Astrocyte (in vitro differentiated cells and primary cell): ENCODE data around the gene RAD54L. TPM values are rescaled to one million over a fixed set of nuclear protein-coding genes. Genes with fewer than 3 reads are reported as not detected.

Experiments
- DNase-seq: peaks from one replicate; pipeline ENCODE4 v3.0.0-alpha.2; 2010; ENCODE audit warnings: low read depth
- FAIRE-seq: peaks from 2 replicates; lab custom pipeline; 2011; peaks lifted over from hg19 to GRCh38; lab: Jason Lieb, UNC
- H2AFZ ChIP-seq: 2 replicates; pipeline ENCODE4 v1.6.0; 2012; ENCODE audit warnings: low read depth, low read length, inconsistent platforms
- H3K27ac ChIP-seq: 2 replicates; pipeline ENCODE4 v1.5.1; 2011; ENCODE audit warnings: low read depth, low read length, inconsistent platforms
- H3K27me3 ChIP-seq: 2 replicates; pipeline ENCODE4 v1.6.0; 2011; ENCODE audit warnings: low read length, inconsistent platforms; ENCODE audit not compliant: insufficient read depth
- H3K36me3 ChIP-seq: 2 replicates; pipeline ENCODE4 v1.5.1; 2011; ENCODE audit warnings: low read length, inconsistent platforms; ENCODE audit not compliant: insufficient read depth
- H3K4me1 ChIP-seq: 2 replicates; pipeline ENCODE4 v1.5.1; 2011; ENCODE audit warnings: low read length, inconsistent platforms; ENCODE audit not compliant: insufficient read depth
- H3K4me2 ChIP-seq: 2 replicates; pipeline ENCODE4 v1.6.0; 2012; ENCODE audit warnings: low read length, inconsistent platforms
- H3K4me3 ChIP-seq: 2 replicates; pipeline ENCODE4 v1.5.1; 2011; ENCODE audit warnings: low read depth, mild to moderate bottlenecking, low read length, inconsistent platforms; ENCODE audit not compliant: insufficient read depth
- H3K79me2 ChIP-seq: 2 replicates; pipeline ENCODE4 v1.6.0; 2012; ENCODE audit warnings: mild to moderate bottlenecking, low read length, inconsistent platforms; ENCODE audit not compliant: insufficient read depth
- H3K9ac ChIP-seq: 2 replicates; pipeline ENCODE4 v1.6.0; 2012; ENCODE audit warnings: mild to moderate bottlenecking, low read length, inconsistent platforms
- H3K9me3 ChIP-seq: 2 replicates; pipeline ENCODE4 v1.5.1; 2012; ENCODE audit warnings: low read depth, mild to moderate bottlenecking, low read length, inconsistent platforms; ENCODE audit not compliant: insufficient read depth
- H4K20me1 ChIP-seq: 2 replicates; pipeline ENCODE4 v1.6.0; 2012; ENCODE audit warnings: low read length, inconsistent platforms; ENCODE audit not compliant: insufficient read depth
- H3K27ac Mint-ChIP-seq: one replicate; pipeline ENCODE4 v1.8.0; 2021; ENCODE audit warnings: mild to moderate bottlenecking, mixed read lengths; ENCODE audit not compliant: unreplicated experiment
- H3K27me3 Mint-ChIP-seq: one replicate; pipeline ENCODE4 v1.8.0; 2021; ENCODE audit warnings: low read depth, mixed read lengths; ENCODE audit not compliant: unreplicated experiment
- H3K36me3 Mint-ChIP-seq: one replicate; pipeline ENCODE4 v1.8.0; 2021; ENCODE audit warnings: low read depth, mixed read lengths; ENCODE audit not compliant: unreplicated experiment
- H3K4me1 Mint-ChIP-seq: one replicate; pipeline ENCODE4 v1.8.0; 2021; ENCODE audit warnings: low read depth, mixed read lengths; ENCODE audit not compliant: unreplicated experiment
- H3K4me3 Mint-ChIP-seq: one replicate; pipeline ENCODE4 v1.8.0; 2021; ENCODE audit warnings: mild to moderate bottlenecking, moderate library complexity, mixed read lengths; ENCODE audit not compliant: unreplicated experiment
- H3K9me3 Mint-ChIP-seq: one replicate; pipeline ENCODE4 v1.8.0; 2021; ENCODE audit warnings: mild to moderate bottlenecking, mixed read lengths; ENCODE audit not compliant: unreplicated experiment
- CTCF ChIP-seq: IDR thresholded peaks from 2 replicates; pipeline ENCODE4 v1.5.1; 2011; ENCODE audit warnings: low read depth, mild to moderate bottlenecking, inconsistent platforms, low read length, moderate library complexity; ENCODE audit not compliant: insufficient read depth
- EZH2 ChIP-seq: IDR thresholded peaks from 2 replicates; pipeline ENCODE4 v1.6.1; 2012; ENCODE audit warnings: mild to moderate bottlenecking, low read length, inconsistent platforms; ENCODE audit not compliant: insufficient read depth
- total RNA-seq: library from RNA; stranded (reverse); gene quantifications from 2 replicates; pipeline ENCODE4 v1.2.1, GENCODE V29; 2021

The RAD54L gene
- total RNA-seq, 1 donor from 2014 or later = 2.4 TPM

- no peaks in the 10 kb centered on the region for H3K27me3 ChIP-seq
- H3K9me3 ChIP-seq = no peaks in the 10 kb centered on the region
- H3K9ac ChIP-seq = no peak overlapping the region
- Mint-ChIP-seq H3K36me3 (peaks cover 38% of the 10 kb centered on the region), H3K4me1 (peaks cover 17% of the 10 kb centered on the region), H3K4me3 (no peak overlapping the region), H3K27me3 (no peaks in the 10 kb centered on the region), H3K9me3 (no peaks in the 10 kb centered on the region), H3K27ac (no peak overlapping the region)
- H3K4me2 ChIP-seq = no peak overlapping the region
- no peak for TF ChIP-seq EZH2
- no peak for TF ChIP-seq CTCF
- H3K4me1 ChIP-seq = no peaks in the 10 kb centered on the region
- H3K4me3 ChIP-seq = no peak overlapping the region
- DNase-seq = no peak
- no peaks in the 10 kb centered on the region for H3K79me2 ChIP-seq
- H3K27ac ChIP-seq = no peak overlapping the region
- no peak overlapping the region for H2AFZ ChIP-seq
- FAIRE-seq = no peak
- peaks cover 49% of the 10 kb centered on the region for H3K36me3 ChIP-seq
- H4K20me1 ChIP-seq = peaks cover 26% of the 10 kb centered on the region
Observed at GRCh38 chr1:46280092-46280491, 32.5 kb downstream of the RAD54L start.

DNA sequence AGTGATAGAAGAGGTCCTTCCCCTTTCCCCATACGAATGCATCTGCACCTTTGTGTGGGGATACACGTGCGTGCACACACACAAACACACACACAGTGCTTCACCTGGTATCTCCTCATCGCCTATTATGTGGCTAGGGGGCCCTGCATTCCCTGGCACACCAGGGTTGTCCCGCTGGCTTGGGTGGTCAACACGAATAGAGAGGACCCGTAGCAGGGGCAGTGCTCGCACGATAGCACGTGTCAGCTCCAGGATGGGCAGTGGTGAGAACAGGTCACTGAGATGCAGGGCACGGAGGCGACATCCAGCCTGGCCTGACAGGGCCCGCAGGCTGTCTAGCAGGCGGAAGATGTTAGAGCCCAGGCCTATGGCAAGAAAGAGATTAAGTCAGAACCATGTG, 33.5 kb downstream of the RAD54L start:
- FAIRE-seq = no peak
- no peak for TF ChIP-seq CTCF
- no peak for TF ChIP-seq EZH2
- Mint-ChIP-seq H3K27me3 (no peaks in the 10 kb centered on the region), H3K36me3 (peaks cover 38% of the 10 kb centered on the region), H3K4me3 (no peak overlapping the region), H3K27ac (no peak overlapping the region), H3K9me3 (no peaks in the 10 kb centered on the region), H3K4me1 (peaks cover 22% of the 10 kb centered on the region)
- Histone ChIP-seq H3K4me1 (no peaks in the 10 kb centered on the region), H3K9ac (no peak overlapping the region), H3K9me3 (no peaks in the 10 kb centered on the region), H4K20me1 (peaks cover 35% of the 10 kb centered on the region), H2AFZ (no peak overlapping the region), H3K36me3 (peaks cover 52% of the 10 kb centered on the region), H3K27me3 (no peaks in the 10 kb centered on the region), H3K79me2 (peaks cover under 1% of the 10 kb centered on the region), H3K4me2 (no peak overlapping the region), H3K4me3 (no peak overlapping the region), H3K27ac (no peak overlapping the region)
- DNase-seq = no peak

DNA sequence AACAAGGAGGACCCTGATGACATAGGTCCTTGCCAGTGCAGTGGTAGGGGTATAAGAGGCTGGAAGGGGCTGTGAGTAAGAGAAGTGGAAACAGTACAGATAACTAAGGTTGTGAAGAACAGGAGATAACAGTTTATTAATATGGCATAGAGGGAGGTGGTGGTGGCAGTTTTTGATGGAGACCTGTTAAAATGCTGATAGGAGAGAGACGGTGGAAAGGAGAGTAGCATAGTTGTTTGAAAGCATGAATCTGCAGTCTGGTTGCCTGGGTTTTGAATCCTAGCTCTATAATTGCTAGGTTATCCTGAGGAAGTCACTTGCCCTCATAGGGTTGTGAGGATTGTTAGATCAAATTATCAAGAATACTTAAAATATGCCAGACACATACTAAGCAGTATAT, 36.5 kb downstream of the RAD54L start:
- Histone ChIP-seq H3K4me3 (no peak overlapping the region), H3K27ac (no peak overlapping the region), H3K36me3 (peaks cover 52% of the 10 kb centered on the region), H3K4me1 (peaks cover 5% of the 10 kb centered on the region), H3K9me3 (no peaks in the 10 kb centered on the region), H4K20me1 (peaks cover 46% of the 10 kb centered on the region), H3K9ac (no peak overlapping the region), H3K27me3 (no peaks in the 10 kb centered on the region), H3K4me2 (no peak overlapping the region), H3K79me2 (peaks cover 6% of the 10 kb centered on the region), H2AFZ (no peak overlapping the region)
- Mint-ChIP-seq H3K4me3 (no peak overlapping the region), H3K4me1 (peaks cover 41% of the 10 kb centered on the region), H3K36me3 (peaks cover 35% of the 10 kb centered on the region), H3K27ac (peak overlapping the region; percentile 22), H3K27me3 (no peaks in the 10 kb centered on the region), H3K9me3 (no peaks in the 10 kb centered on the region)
- FAIRE-seq (no peak), DNase-seq (no peak)
- TF ChIP-seq CTCF (no peak), EZH2 (no peak)
